Endometrium (tissue), 2 donors: ENCODE results near the gene TGDS.

Source experiments
- FAIRE-seq: peaks from 2 replicates; lab custom pipeline; 2012; peaks lifted over from hg19 to GRCh38; lab: Jason Lieb, UNC
- donor health status: control.
- donor health status: control.

The TGDS gene

DNA sequence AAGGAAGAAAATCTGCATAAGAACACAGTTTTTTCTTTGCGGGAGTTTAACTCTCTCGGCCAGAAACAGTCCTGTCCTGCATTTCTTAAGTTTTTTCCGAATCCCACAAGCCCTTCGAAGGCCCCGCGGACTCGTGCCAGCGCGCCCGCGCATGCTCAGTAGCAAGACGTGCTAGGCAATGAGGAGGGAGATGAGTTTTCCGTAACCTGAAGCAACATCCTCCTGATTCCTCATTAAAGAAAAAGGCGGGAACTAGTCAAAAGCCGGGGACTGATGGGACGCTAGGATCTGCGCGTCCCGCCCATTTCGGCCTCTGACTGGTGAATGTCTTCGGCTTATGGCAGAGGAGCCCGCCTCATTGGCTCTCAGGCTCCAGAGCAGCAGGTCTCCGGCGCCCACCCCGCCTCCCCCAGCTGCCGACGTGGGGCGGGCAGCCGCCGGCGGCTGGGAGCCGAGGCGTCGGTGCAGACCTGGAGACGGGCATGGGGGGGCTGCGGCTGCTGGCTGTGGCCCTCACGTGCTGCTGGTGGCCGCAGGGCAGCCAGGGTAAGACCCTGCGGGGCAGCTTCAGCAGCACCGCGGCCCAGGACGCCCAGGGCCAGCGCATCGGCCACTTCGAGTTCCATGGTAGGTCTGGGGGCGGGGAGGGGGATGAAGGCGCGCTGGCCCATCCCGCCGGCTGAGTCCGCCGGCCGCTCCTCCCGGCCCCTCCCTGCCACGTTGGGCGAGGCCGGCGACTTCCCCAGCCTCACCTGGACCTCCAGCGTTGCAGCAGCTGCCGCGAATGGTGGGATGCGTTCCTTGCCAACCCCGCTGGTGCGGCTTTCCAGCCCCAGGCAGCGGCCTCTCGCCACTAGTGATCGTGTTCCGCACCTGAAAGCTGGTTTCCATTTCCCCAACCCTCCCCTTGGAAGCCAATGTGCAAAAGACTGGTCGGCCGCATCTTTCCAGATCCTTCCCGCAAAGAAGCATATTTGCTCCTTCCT lies 5.8 kb upstream of the TGDS start, which contains the start of gene GPR180:
Gene GPR180, plus strand, starts transcription at position 412 of the 986 bp plus-strand sequence. Its CDS starts 71 bp downstream, at position 483.
- peak; percentile 96 for FAIRE-seq

DNA sequence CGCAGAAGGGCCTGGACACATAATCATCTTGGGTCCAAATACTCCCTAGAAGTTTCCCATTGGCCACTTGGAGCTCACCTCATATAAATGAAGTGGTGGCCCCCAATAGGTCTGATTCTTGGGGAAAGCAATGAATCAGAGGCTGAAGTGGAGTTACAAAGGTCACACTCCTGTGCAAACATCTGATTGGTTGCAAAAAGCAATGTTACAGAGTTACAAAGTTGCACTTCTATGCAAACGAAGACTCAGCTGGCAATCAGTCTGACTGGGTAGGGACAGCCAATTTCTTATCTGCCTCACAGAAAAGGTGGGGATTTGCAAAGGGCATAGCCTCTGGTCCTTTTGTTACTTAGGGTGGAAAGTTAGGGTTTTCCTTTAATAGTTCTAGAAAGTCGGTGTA lies 3.9 kb upstream of the TGDS start:
- FAIRE-seq: no peak

DNA sequence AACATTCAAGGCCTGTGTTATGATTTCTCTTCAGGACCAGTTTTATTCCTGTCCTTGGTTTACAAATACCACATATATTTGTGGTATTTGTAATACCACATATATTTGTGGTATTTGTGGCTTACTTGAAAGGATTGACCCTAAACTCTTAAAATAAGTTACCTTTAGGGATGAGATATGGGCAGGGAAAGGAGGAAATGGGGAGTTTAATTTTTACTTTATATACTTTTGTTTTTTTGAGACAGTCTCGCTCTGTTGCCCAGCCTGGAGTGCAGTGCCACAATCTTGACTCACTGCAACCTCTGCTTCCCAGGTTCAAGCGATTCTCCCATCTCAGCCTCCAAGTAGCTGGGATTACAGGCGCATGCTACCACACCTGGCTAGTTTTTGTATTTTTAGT lies 2.3 kb upstream of the TGDS start:
- FAIRE-seq: no peak

DNA sequence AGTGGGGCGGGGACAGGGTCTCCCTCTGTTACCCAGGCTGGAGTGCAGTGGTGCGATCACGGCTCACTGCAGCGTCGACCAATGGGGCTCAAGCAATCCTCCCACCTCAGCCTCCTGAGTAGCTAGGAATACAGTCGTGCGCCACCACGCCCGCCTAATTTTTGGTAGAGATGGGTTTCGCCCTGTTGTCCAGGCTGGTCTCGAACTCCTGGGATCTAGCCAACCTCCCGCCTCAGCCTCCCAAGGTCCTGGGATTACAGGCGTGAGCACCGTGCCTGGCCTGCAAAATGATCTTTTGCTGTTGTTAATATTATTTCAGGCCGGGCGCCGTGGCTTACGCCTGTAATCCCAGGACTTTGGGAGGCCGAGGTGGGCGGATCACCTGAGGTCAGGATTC lies 621 bp upstream of the TGDS start:
- no peak for FAIRE-seq

DNA sequence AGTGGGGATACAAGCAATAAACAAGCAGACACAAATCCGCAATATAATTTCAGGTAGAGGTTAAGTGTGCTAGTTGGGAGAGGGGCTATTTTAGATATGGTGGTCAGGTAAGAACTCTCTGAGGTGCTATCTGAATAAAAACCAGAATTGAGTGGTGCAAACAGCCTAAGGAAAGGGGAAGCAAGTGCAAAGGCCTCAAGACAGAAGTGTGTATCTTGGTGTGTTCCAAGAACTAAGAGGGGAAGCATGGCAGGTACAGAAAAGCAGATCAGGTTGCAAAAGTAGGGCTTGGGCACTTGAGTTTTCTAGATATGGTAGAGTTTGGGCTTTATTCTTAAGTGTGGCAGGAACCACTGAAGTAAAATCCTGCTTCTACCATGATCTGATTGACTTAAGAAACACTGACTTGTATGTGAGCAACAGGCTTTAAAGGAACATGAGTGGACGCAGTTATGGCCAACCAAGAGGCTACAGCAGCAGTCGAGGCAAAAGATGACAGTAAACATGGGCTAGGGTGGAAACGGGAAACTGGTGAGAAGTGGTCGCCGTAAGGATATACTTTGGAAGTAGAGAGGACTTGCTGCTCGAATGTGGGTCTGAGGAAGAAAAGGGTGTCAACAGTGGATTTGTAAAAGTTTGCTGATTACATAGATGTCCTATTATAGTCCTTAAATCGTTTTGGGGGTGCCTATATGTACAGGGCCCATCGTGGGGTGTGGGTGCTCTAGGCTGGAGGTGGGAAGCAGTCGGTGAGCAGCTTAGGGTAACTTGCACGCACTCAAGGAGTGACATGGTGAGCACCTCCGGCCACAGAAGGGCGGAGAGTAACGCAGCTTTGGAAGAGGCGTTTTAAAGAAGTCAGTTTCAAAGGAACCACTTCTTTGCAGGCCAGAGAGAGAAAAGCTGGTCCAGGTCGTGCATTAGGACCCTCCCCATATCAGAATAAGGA lies 677 bp downstream of the TGDS start:
- no peak for FAIRE-seq

DNA sequence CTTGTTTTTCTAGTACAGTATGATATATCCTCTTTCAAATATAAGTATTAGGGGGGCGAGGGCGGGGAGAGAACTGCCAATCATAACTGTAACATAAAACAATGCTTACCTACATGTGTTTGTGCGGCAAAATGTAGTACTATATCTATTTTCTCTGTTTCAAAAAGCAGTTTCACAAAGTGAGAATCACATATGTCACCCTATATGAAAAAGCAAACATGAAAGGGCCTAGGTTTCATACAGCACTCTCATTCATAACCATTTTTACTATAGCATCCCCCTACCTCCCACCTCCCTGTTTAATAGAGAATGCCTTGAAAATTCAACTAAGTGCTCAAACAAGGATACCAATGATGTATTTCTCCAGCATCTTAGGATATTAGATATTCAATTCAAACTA lies 5.2 kb downstream of the TGDS start:
- no peak for FAIRE-seq

DNA sequence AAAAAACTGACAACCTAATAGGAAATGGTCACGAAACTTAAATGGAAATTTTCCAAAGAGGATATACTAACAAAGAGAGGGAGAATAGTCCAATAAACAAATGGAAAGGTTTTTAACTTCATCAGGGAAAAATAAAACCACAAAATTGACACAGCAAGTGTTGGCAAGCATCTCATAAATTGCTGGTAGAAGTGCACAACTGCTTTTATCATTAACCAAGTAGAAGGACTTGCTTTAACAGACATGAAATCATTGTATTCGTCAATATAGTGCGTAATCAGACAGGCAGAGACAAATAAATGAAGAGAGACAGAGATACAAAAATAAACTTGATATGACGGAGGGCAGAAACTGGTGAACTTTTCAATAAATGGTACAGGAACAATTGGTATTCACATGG lies 7.4 kb downstream of the TGDS start:
- no peak for FAIRE-seq

DNA sequence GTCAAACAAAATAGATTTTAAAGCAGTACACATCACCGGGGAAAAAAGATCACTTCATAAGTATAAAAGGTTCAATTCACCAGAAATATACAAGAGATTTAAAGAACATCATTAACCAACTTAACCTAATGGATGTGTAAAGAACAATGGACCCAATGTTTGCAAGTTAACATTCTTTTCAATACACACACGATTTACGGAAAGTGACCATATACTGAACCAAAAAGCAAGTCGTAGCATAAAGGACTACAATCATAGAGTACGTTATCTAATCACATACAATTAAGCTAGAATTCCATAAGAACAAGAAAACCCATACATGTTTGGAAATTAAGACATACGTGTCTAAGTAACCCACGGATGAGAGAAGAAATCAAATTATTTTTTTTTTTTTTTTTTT lies 9.6 kb downstream of the TGDS start:
- FAIRE-seq: no peak

DNA sequence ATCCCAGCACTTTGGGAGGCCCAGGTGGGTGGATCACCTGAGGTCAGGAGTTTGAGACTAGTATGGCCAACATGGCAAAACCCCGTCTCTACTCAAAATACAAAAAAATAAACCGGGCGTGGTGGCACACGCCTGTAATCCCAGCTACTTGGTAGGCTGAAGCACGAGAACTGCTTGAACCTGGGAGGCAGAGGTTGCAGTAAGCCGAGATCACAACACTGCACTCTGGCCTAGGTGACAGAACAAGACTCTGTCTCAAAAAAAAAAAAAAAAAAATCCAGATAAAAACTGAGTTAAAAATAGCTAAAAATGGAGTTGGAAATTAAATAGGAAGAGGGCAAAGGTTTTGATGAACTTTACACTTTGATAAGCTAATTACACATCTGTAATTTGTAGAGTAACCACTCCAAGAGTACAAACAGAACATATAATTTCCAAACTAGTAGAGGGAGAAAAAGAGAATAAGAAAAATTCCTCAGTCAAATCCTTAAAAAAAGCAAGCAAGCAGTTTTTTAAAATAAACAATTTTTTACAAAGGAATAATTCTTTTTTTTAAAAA lies 10.3 kb downstream of the TGDS start:
- no peak for FAIRE-seq

DNA sequence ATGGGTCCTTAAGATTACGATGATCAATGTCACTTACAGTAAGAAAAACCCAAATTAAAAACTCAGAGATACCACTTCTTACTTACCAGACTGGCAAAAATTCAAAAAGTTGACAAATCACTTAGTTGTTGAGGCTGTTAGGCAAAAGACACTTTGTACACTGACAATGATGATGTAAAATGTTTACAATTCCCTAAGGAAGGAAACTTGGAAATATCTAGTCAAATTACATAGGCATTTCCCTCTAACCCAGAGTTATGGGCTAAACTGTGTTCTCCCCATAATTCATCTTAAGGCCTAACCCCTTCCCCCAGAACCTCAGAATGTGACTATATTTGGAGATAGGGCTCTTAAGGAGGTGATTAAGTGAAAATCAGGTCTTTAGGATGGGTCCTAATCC lies 12.0 kb downstream of the TGDS start:
- no peak for FAIRE-seq

DNA sequence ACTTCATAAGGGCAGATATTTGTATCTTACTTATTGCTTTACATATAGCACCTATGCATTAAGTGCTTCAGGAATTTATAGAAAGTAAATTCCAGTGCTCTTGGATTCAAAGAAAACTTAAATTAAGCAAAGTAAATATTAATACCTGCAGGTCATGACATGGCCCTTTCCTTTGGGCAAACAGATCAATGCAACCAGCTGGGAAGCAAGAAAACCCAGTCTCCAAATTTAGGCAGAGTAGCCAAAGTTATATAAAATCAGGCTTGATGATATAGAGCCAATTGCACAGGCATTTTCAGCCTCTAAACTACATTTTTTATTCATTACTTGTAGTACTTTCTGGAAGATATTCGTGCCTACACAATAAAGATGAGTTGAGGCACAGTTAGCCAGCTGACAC lies 16.9 kb downstream of the TGDS start:
- no peak for FAIRE-seq

DNA sequence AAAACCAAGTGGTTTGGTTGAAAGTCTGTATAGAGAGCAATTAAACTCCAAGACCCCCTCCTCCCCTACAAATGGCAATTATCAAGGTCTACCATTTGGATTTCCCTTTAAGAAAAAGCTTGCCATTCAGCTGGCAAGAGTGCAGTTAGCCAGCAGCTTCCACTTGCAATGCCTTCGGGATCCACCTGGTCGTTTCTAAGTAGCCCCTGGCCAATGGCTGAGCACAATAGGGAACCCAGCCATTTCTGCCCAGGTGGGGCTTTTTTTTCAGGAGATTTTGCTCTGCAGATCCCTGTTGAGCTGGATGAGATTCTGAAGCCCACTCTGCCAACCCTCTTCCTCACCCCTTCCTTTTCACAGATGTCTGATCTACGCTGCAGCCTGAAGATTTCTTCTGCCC lies 26.3 kb downstream of the TGDS start:
- FAIRE-seq: no peak

DNA sequence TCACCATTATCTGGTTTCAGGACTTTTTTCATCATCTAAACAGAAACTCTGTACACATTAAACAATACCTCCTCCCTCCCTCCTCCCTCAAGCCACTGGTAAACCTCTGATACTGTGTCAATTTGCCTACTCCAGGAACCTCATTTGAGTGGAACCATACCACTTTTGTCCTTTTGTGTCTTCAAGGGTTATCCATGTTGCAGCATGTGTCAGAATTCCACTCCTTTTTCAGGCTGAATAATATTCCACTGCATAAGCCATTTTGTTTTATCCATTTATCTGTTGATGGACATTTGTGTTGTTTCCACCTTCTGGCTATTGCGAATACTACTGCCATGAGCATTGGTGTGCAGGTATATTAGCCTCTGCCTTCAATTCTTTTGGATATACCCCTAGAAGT lies 27.5 kb downstream of the TGDS start:
- no peak for FAIRE-seq

DNA sequence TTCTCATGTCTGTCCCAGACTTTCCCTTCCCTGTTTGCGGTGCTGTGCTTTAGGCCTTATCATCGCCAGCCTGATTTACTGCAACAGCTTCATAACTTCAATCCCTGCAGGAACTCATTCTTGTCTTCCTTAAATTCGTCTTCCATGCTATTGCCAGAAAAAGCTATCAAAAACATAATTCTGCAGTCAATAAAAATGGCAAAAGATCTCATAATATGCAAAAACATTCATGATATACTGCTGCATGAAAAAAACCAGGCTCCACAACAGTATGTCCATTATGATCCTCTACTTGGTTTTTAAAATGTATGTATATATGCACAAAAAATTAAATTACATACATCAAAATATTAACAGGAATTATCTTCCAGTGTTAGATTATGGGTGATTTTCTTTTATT lies 28.4 kb downstream of the TGDS start:
- FAIRE-seq: no peak

DNA sequence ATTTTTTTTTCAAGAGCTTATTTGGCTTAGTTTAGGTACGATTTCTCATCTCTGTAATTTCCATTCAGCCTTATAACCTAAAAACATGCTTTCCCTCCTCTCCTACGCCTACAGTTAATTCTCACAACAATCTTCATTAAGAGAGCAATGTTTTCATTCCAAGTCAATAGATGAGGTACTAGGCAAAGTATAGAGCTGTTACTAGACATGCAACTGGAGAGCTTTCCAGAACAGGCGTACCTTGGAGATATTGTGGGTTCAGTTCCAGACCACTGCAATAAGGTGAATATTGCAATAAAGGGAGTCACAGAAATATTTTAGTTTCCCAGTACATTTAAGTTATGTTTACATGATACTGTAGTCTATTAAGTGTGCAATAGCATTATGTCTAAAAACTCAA lies 34.8 kb downstream of the TGDS start:
- no peak for FAIRE-seq

DNA sequence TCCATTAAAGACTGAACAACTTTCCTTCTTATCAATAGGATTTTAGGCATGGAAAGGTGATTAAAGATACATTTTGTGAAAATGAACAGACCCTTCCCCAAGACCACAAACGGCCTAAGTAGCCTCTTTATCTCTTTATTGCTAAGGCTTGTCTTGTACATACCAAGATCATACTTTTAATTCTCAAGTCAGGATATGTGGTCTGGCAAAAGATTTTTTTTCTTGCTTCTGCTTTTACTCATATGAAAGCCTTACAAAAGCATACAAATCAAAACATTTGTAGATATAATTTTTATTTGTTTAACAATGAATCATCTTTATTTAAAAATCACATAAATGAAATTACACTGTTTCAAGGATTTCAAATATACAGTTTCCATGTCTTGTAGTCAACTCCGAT lies 35.8 kb downstream of the TGDS start:
- no peak for FAIRE-seq

DNA sequence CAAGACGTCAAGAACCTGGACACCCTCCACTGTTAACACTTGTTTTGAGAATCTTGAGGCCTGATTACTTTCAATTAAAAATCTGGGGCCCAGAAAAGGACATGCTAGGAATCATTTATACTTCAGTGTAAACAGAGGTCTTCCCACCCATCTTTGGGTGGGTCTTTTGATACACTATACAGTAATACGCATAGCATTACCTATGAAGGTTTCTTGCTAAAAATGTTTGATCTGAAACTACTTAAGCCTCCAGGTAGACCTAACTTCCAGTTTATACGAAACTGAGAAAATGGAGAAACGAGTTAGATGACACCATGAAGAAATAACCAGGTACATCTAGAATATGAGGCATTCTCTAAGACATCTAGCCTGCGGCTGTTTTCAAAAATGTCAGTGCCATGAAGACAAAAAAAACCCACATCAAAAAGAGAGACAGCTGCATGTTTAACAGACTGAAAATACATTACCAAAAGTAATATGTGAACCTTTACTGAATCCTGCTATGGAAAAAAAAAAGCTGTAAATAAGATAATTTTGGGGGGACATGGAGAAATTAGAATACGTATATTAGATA lies 36.6 kb downstream of the TGDS start:
- FAIRE-seq: no peak

DNA sequence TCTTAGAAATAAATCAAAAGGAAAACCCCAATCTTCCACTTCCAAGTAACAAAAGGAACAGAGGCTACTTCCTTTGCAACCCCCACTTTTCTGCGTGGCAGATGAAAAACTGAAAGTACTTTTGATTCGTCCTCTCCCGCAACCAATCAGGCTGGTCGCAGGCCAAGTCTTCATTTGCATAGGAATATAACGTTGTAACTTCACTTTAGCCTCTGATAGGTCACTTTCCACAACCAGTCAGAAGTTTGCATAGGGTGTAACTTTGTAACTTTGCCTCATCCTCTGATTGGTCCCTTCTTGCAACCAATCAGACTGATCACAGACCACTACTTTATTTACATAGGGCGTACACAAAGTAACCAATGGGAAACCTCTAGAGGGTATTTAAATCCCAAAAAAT lies 37.2 kb downstream of the TGDS start:
- FAIRE-seq: no peak

DNA sequence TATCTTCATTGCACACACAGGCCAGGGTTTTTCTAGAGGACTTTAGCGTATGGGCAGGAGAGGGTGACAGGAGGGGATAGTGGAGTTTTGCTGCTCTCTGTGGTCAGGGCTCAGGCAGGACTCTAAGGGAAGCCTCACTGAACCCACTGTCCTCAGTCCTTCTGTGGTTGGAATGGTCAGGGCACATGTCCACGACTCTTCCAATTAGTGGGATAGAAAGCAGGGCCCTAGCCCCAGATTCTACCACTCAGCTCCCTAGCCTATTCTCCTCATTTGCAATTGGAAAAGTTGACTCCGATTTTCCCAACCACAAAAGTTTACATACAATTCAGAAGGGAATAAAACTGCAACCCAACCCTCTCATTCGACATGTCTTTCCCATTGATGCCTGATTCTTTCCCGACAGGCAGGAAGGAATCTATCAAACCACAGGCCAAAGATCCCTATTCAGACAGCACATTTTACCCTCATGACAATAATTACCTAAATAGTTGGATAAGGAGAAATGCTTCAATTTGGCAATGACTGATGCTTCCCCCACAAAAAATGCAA lies 38.2 kb downstream of the TGDS start:
- FAIRE-seq: no peak

DNA sequence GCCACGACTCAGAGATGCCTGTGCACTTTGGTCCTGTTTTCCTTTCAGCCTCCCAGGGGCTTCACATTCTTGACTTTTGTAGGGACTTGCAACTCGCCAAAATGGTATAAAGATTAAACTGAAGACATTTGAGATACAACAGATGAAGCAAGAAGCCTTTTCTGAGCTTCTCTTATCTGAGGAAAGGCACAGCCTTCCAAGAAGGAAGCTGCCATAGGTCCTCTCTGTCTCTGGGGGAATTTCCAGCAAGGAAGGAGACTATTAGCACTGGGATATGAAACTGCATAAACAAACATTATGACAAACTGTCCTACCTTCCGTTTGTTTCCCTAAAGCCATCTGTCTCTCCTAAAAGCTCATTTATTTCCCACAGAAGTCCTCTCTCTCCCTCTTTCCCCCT lies 39.3 kb downstream of the TGDS start:
- no peak for FAIRE-seq

DNA sequence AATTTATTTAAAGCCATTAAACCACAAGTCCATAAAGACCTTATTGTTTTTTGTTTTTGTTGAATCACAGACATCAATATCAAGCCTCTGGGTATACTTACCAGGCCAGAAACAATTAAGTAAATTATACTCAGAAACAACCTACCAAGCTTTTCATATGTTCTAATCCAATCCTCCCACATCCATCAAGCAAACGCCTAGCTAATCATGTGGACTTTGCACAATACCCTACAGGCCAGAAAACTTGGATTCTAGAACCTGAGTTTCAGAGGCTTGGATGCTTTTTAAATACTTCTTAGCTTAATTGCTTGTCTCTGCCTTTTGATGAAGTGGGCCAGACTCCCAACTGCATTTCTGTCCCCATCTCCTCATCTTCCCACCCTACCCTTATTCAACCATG lies 39.9 kb downstream of the TGDS start:
- no peak for FAIRE-seq

DNA sequence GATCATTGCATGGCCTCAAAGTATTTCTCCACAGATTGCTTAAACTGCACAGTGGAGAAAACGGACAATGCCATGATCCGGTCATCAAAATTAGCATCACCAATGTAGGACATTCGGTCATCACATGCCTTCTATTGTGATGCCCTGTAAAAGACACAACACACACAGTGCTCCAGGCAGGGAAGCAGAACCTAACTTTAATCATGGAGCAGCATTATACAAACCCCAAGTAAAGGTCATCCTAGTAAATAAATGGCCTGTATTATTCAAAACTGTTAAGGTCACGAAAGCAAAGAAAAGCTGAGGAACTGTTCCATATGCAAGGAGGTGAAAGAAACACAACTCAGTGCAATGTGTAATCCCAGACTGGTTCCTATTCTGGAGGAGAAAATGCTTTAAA lies 42.2 kb downstream of the TGDS start:
- no peak for FAIRE-seq
